GM12892 (cell line): ENCODE data around the gene SGSH.

Source experiments
- POLR2A ChIP-seq: IDR thresholded peaks from 2 replicates; pipeline ENCODE4 v1.6.1; 2011; ENCODE audit warnings: low read depth, low read length, control low read depth
- POLR2AphosphoS5 ChIP-seq: IDR thresholded peaks from 2 replicates; pipeline ENCODE4 v1.6.1; 2011; ENCODE audit warnings: low read depth, low read length, control low read depth
- TAF1 ChIP-seq: IDR thresholded peaks from 2 replicates; pipeline ENCODE4 v1.6.1; 2011; ENCODE audit warnings: low read depth, mild to moderate bottlenecking, control low read depth, low read length, borderline replicate concordance

DNA sequence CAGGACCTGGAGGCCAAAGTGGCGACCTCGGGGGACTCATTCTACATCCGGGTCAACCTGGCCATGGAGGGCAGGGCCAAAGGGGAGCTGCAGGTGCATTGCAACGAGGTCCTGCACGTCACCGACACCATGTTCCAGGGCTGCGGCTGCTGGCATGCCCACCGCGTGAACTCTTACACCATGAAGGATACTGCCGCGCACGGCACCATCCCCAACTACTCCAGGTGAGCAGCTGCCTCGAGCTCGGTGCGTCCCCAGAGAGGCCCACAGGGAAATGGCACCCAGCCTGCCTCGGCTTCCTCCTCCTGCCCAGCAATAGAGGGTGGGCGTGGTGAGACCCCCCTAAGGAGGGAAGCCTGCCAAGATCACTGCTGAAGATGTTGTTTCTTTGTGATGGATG, 17.9 kb downstream of the SGSH start:
- TF ChIP-seq POLR2A (no peak), POLR2AphosphoS5 (no peak), TAF1 (no peak)
